ENCODE results near the gene MT1G. TPM values are rescaled to one million over a fixed set of nuclear protein-coding genes. Genes with fewer than 3 reads are reported as not detected.

MT1G gene
- total and polyA plus RNA-seq, 9 of the 15 experiments (the other 6 are each of a cell fraction or from before 2014, with no cell fraction given) = 0.28 to 1.7 (median 0.69) TPM; not detected in 4

GRCh38 chr16:56679078-56679730, 11.3 kb upstream of the MT1G start:
- peak; percentile 19 for FAIRE-seq
- no peaks in the 10 kb centered on the region for H3K36me3 ChIP-seq (ENCODE audit: control insufficient read depth, insufficient read depth, low read length)
- H3K4me3 ChIP-seq = no peak overlapping the region
- H3K27ac ChIP-seq (ENCODE audit: extremely low read depth, low read depth, low read length) = no peak overlapping the region
- H4K20me1 ChIP-seq (replicated peaks; ENCODE audit: control insufficient read depth, insufficient read depth, low read length) = peaks cover 3% of the 10 kb centered on the region; the same call in 1 of the 2 replicates
- in situ Hi-C loops (cut with MboI) (no loop called here), intact Hi-C loops (cut with micrococcal nuclease) (no loop called here)
- no TSS peak for BruUV-seq (replicated peaks)
- H3K27me3 ChIP-seq (ENCODE audit: control insufficient read depth in 2 of 2, insufficient read depth in 2 of 2, low read length in 2 of 2) = peaks cover 9 to 48% of the 10 kb centered on the region in 2 experiments; a peak in 4 of 5 replicates
- H3K79me2 ChIP-seq (ENCODE audit: control insufficient read depth, insufficient read depth, low read length) = no peaks in the 10 kb centered on the region
- TF ChIP-seq PCBP1 (IDR thresholded peaks at IDR 0.05; ENCODE audit: low read depth, low read length, poor library complexity, severe bottlenecking) (no peak), ZNF449 (CRISPR knock-in tag; IDR thresholded peaks at IDR 0.05) (no peak), RBM25 (IDR thresholded peaks at IDR 0.05; ENCODE audit: low read depth, low read length, severe bottlenecking) (peak; percentile 61), RBM22 (IDR thresholded peaks at IDR 0.05; ENCODE audit: low read depth, low read length, poor library complexity, severe bottlenecking) (no peak), LEF1 (IDR thresholded peaks at IDR 0.05) (no peak), ZNF445 (CRISPR knock-in tag; IDR thresholded peaks at IDR 0.05; ENCODE audit: low read depth) (no peak), IRF2 (CRISPR knock-in tag; IDR thresholded peaks at IDR 0.05) (no peak), THAP7 (CRISPR knock-in tag; IDR thresholded peaks at IDR 0.05) (no peak), ZFP36 (IDR thresholded peaks at IDR 0.05; ENCODE audit: low read depth, low read length, partially characterized antibody) (peak; percentile 55)
- TF ChIP-seq, protein P1, sequence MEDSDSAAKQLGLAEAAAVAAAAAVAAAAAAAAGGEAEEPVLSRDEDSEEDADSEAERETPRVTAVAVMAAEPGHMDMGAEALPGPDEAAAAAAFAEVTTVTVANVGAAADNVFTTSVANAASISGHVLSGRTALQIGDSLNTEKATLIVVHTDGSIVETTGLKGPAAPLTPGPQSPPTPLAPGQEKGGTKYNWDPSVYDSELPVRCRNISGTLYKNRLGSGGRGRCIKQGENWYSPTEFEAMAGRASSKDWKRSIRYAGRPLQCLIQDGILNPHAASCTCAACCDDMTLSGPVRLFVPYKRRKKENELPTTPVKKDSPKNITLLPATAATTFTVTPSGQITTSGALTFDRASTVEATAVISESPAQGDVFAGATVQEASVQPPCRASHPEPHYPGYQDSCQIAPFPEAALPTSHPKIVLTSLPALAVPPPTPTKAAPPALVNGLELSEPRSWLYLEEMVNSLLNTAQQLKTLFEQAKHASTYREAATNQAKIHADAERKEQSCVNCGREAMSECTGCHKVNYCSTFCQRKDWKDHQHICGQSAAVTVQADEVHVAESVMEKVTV (CRISPR knock-in tag; IDR thresholded peaks at IDR 0.05) = no peak
- WGBS (ENCODE audit: insufficient coverage, low coverage, missing lambda C conversion rate) = 0% methylated on average over 3 of the region's 3 CpGs
- H3K4me2 ChIP-seq (ENCODE audit: insufficient read depth, low read length) = no peak overlapping the region
- no peak overlapping the region for H2AFZ ChIP-seq (ENCODE audit: low read depth, low read length)
- H3K4me1 ChIP-seq (replicated peaks in 1 of 2; ENCODE audit: control insufficient read depth in 2 of 2, insufficient read depth in 2 of 2, low read length in 2 of 2) = peaks cover 6 to 18% of the 10 kb centered on the region in 2 experiments; a peak in 3 of 5 replicates
- ChIA-PET POLR2A (no interaction called here), CTCF (ENCODE audit: low intra/inter-chr PET ratio) (interaction anchor here (0.6 kb wide), 1 partner anchor 21 kb away, joined by 3 read pairs; no protein-coding TSS in a partner anchor)
- H3K9ac ChIP-seq (ENCODE audit: insufficient read depth in 1 of 2, low read depth in 2 of 2, low read length in 2 of 2) = no peak overlapping the region
- DNase-seq (ENCODE audit: extremely low read depth in 1 of 4, low spot score in 3 of 4) = no peak
- H3K9me3 ChIP-seq (replicated peaks; ENCODE audit: control insufficient read depth, insufficient read depth, low read depth, low read length) = no peaks in the 10 kb centered on the region
- no peak for ATAC-seq
- no peaks in the 10 kb centered on the region for H3K9me1 ChIP-seq (ENCODE audit: control insufficient read depth, insufficient read depth, low read length)

Data from K562 (cell line).